Keratinocyte (primary cell): Measurements from ENCODE around the gene MRPS10. TPM values are rescaled to one million over a fixed set of nuclear protein-coding genes. Genes with fewer than 3 reads are reported as not detected.
A peak's percentile ranks its signal among the peaks of the same experiment; 100 is the strongest.

ENCODE experiments used
- DNase-seq: peaks from one replicate; pipeline ENCODE4 v3.0.0-alpha.2; 2011; ENCODE audit warnings: low read depth, missing footprints, low spot score
- FAIRE-seq: peaks from 2 replicates; lab custom pipeline; 2011; peaks lifted over from hg19 to GRCh38; lab: Jason Lieb, UNC
- H2AFZ ChIP-seq: 2 replicates; pipeline ENCODE4 v1.6.0; 2012; ENCODE audit warnings: low read length, control low read depth, inconsistent platforms; ENCODE audit not compliant: control insufficient read depth
- H3K27ac ChIP-seq: 2 replicates; pipeline ENCODE4 v1.5.1; 2011; ENCODE audit warnings: low read length; ENCODE audit not compliant: control insufficient read depth, insufficient read depth
- H3K27me3 ChIP-seq: 3 replicates; pipeline ENCODE4 v1.6.0; 2011; ENCODE audit warnings: low read length; ENCODE audit not compliant: control insufficient read depth, insufficient read depth; ENCODE audit errors: extremely low read depth
- H3K36me3 ChIP-seq, 2 experiments: 2 replicates in 1 of 2; 3 replicates in 1 of 2; pipeline ENCODE4 v1.5.1; 2011; ENCODE audit warnings: low read length in 2 of 2, mild to moderate bottlenecking in 1 of 2; ENCODE audit not compliant: control insufficient read depth in 2 of 2, insufficient read depth in 2 of 2; ENCODE audit errors: extremely low read depth in 1 of 2
- H3K4me1 ChIP-seq: 3 replicates; pipeline ENCODE4 v1.5.1; 2011; ENCODE audit warnings: low read length; ENCODE audit not compliant: control insufficient read depth, insufficient read depth; ENCODE audit errors: extremely low read depth
- H3K4me2 ChIP-seq: 3 replicates; pipeline ENCODE4 v1.6.0; 2011; ENCODE audit warnings: low read depth, low read length; ENCODE audit not compliant: control insufficient read depth, insufficient read depth; ENCODE audit errors: extremely low read depth
- H3K4me3 ChIP-seq, 3 experiments: fragments of 200-600 bp in 1 of 3; sonication (generic) in 1 of 3; 2 replicates in 2 of 3; 3 replicates in 1 of 3; pipeline ENCODE4 v1.5.1; 2011 to 2016; ENCODE audit warnings: low read length in 3 of 3, mild to moderate bottlenecking in 3 of 3, control low read depth in 2 of 3, inconsistent platforms in 1 of 3, low read depth in 1 of 3, mixed read lengths in 1 of 3, mixed run types in 1 of 3, moderate library complexity in 1 of 3; ENCODE audit not compliant: control insufficient read depth in 2 of 3, insufficient read depth in 2 of 3; ENCODE audit errors: extremely low read depth in 1 of 3
- H3K79me2 ChIP-seq: 2 replicates; pipeline ENCODE4 v1.6.0; 2012; ENCODE audit warnings: low read length; ENCODE audit not compliant: control insufficient read depth, insufficient read depth
- H3K9ac ChIP-seq: 3 replicates; pipeline ENCODE4 v1.6.0; 2011; ENCODE audit warnings: low read length; ENCODE audit not compliant: control insufficient read depth, insufficient read depth; ENCODE audit errors: extremely low read depth
- H3K9me1 ChIP-seq: 3 replicates; pipeline ENCODE4 v1.6.0; 2011; ENCODE audit warnings: low read length; ENCODE audit not compliant: control insufficient read depth, insufficient read depth; ENCODE audit errors: extremely low read depth
- H3K9me3 ChIP-seq: 2 replicates; pipeline ENCODE4 v1.5.1; 2012; ENCODE audit warnings: low read depth, low read length; ENCODE audit not compliant: control insufficient read depth
- H4K20me1 ChIP-seq: 3 replicates; pipeline ENCODE4 v1.6.0; 2011; ENCODE audit warnings: low read length; ENCODE audit not compliant: control insufficient read depth, insufficient read depth; ENCODE audit errors: extremely low read depth
- EZH2 ChIP-seq: IDR thresholded peaks from one replicate; pipeline ENCODE4 v1.6.1; 2012; ENCODE audit warnings: inconsistent platforms, mild to moderate bottlenecking, low read length, moderate library complexity
- dilution Hi-C: fragments of 300-500 bp; cut with MboI; formaldehyde crosslinking; loops from one replicate; pipeline ENCODE4 v1.7.0; 2020; ENCODE audit warnings: low sequenced_read_pairs; ENCODE audit not compliant: extremely low pct_ligation_motif_present
- polyA plus RNA-seq, 5 experiments: library from polyadenylated mRNA; depleted of rRNA in 3 of 5; stranded (reverse) in 3 of 5; stranded (forward) in 1 of 5; unstranded in 1 of 5; fragments of >200 nt; gene quantifications; 1 replicate in 1 of 5; 2 replicates in 3 of 5; 3 replicates in 1 of 5; pipeline versions ENCODE4 v1.2.1 to v1.2.3, GENCODE V29; 2011 to 2012; ENCODE audit warnings: missing spikeins in 2 of 5, low read depth in 1 of 5, low replicate concordance in 1 of 5
- TF ChIP-seq, protein P1 (sequence below), 3 experiments: IDR thresholded peaks in 1 of 3; conservative IDR thresholded peaks in 1 of 3; optimal IDR thresholded peaks in 1 of 3; 2 replicates in 2 of 3; 3 replicates in 1 of 3; pipeline versions ENCODE3 to v1.5.1; 2011; ENCODE audit warnings: low read length in 3 of 3, mild to moderate bottlenecking in 3 of 3, moderate library complexity in 2 of 3, control low read depth in 1 of 3, inconsistent platforms in 1 of 3; ENCODE audit not compliant: insufficient read depth in 2 of 3; ENCODE audit errors: extremely low read depth in 1 of 3

MRPS10 gene
- polyA plus RNA-seq, 1 donor (not counting 4 experiments of a cell fraction or from before 2014, with no cell fraction given), result 80.1 TPM

DNA sequence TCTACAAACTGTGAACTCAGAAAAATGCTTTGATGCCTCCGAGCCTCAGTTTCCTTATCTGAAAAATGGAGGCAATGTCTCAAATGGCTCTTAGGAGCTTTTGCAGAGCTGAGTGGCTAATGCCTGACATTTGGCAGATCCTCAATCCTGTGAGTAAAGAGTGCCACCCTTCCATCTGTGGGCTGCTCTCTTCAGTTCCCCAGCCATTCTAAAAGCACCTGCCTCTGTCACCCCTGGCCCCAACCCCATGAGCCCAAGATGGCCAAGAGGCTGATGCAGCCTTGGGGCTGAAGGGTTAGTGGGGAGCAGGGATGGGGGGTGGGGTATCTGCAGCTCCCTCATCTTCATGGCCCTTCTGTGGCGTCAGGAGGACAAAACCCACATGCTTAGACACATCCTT lies 59.0 kb downstream of the MRPS10 start:
- no peaks in the 10 kb centered on the region for H3K9me3 ChIP-seq
- no peak overlapping the region for H3K9ac ChIP-seq
- no peak for DNase-seq
- no peak for FAIRE-seq
- H4K20me1 ChIP-seq, result no peaks in the 10 kb centered on the region
- no peak overlapping the region for H3K4me3 ChIP-seq
- H3K27ac ChIP-seq, result no peak overlapping the region
- no peaks in the 10 kb centered on the region for H3K36me3 ChIP-seq
- no peaks in the 10 kb centered on the region for H3K27me3 ChIP-seq
- H3K9me1 ChIP-seq, result no peaks in the 10 kb centered on the region
- no peaks in the 10 kb centered on the region for H3K79me2 ChIP-seq
- H3K4me2 ChIP-seq, result no peak overlapping the region
- dilution Hi-C loops, result no loop called here
- TF ChIP-seq, protein P1, sequence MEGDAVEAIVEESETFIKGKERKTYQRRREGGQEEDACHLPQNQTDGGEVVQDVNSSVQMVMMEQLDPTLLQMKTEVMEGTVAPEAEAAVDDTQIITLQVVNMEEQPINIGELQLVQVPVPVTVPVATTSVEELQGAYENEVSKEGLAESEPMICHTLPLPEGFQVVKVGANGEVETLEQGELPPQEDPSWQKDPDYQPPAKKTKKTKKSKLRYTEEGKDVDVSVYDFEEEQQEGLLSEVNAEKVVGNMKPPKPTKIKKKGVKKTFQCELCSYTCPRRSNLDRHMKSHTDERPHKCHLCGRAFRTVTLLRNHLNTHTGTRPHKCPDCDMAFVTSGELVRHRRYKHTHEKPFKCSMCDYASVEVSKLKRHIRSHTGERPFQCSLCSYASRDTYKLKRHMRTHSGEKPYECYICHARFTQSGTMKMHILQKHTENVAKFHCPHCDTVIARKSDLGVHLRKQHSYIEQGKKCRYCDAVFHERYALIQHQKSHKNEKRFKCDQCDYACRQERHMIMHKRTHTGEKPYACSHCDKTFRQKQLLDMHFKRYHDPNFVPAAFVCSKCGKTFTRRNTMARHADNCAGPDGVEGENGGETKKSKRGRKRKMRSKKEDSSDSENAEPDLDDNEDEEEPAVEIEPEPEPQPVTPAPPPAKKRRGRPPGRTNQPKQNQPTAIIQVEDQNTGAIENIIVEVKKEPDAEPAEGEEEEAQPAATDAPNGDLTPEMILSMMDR (optimal IDR thresholded peaks at IDR 0.05 in 1 of 3, IDR thresholded peaks at IDR 0.05 in 1 of 3, conservative IDR thresholded peaks at IDR 0.05 in 1 of 3; ENCODE audit: extremely low read depth in 1 of 3, insufficient read depth in 2 of 3, low read length in 3 of 3), result no peak
- no peak for TF ChIP-seq EZH2
- peaks cover 18% of the 10 kb centered on the region for H3K4me1 ChIP-seq
- H2AFZ ChIP-seq, result no peak overlapping the region

DNA sequence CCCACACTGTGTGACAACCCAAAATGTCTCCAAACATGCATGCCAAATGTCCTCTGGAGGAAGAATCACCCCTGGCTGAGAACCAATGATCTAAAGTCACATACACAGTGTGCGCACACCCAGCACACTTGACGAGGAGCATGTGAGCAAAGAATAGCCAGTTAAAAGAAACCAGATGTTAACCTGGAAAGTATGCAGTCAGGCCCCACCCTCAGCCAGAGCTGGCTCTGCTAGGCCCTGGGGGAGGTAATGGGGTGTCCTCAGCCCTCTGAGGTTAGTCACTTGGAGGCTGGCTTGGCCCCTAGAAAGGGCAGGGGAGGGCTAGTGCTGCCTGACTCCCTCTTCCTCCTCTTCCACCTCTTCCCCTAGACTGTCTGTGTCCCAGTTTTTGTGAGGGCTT lies 59.6 kb downstream of the MRPS10 start:
- Histone ChIP-seq H3K36me3 (no peaks in the 10 kb centered on the region), H3K27me3 (no peaks in the 10 kb centered on the region), H3K79me2 (no peaks in the 10 kb centered on the region), H3K9ac (no peak overlapping the region), H3K4me2 (peak overlapping the region; percentile 38), H3K27ac (no peak overlapping the region), H3K9me1 (no peaks in the 10 kb centered on the region), H3K4me1 (peaks cover 18% of the 10 kb centered on the region), H2AFZ (no peak overlapping the region), H4K20me1 (no peaks in the 10 kb centered on the region), H3K9me3 (no peaks in the 10 kb centered on the region), H3K4me3 (no peak overlapping the region)
- FAIRE-seq (peak; percentile 53), DNase-seq (no peak)
- dilution Hi-C loops, result no loop called here
- TF ChIP-seq EZH2, result no peak
- TF ChIP-seq, protein P1 (optimal IDR thresholded peaks at IDR 0.05 in 1 of 3, IDR thresholded peaks at IDR 0.05 in 1 of 3, conservative IDR thresholded peaks at IDR 0.05 in 1 of 3; ENCODE audit: extremely low read depth in 1 of 3, insufficient read depth in 2 of 3, low read length in 3 of 3), result no peak

Other genes starting within 250 kb of the MRPS10 start
- gene TAF8, start 167.3 kb downstream of the MRPS10 start, polyA plus RNA-seq, result 13.2 to 19.8 TPM (median 15.9 TPM) in 3 replicates
- 8.1 to 15.3 TPM (median 11.8 TPM) in 3 replicates for gene C6orf132, start 75.2 kb downstream of the MRPS10 start, polyA plus RNA-seq
- gene GUCA1A, start 44.5 kb downstream of the MRPS10 start, polyA plus RNA-seq, result not detected in 3 replicates
- gene GUCA1B, start 22.9 kb downstream of the MRPS10 start, polyA plus RNA-seq, result 0.08 to 0.28 TPM (median 0.17 TPM) in 3 replicates
- 3.2 to 4.8 TPM (median 4.5 TPM) in 3 replicates for gene TRERF1, start 234.1 kb upstream of the MRPS10 start, polyA plus RNA-seq